Measurements from ENCODE around the gene P2RX2. TPM values are rescaled to one million over a fixed set of nuclear protein-coding genes. Genes with fewer than 3 reads are reported as not detected.

Gene P2RX2
- total RNA-seq, 1 donor, result not detected

DNA sequence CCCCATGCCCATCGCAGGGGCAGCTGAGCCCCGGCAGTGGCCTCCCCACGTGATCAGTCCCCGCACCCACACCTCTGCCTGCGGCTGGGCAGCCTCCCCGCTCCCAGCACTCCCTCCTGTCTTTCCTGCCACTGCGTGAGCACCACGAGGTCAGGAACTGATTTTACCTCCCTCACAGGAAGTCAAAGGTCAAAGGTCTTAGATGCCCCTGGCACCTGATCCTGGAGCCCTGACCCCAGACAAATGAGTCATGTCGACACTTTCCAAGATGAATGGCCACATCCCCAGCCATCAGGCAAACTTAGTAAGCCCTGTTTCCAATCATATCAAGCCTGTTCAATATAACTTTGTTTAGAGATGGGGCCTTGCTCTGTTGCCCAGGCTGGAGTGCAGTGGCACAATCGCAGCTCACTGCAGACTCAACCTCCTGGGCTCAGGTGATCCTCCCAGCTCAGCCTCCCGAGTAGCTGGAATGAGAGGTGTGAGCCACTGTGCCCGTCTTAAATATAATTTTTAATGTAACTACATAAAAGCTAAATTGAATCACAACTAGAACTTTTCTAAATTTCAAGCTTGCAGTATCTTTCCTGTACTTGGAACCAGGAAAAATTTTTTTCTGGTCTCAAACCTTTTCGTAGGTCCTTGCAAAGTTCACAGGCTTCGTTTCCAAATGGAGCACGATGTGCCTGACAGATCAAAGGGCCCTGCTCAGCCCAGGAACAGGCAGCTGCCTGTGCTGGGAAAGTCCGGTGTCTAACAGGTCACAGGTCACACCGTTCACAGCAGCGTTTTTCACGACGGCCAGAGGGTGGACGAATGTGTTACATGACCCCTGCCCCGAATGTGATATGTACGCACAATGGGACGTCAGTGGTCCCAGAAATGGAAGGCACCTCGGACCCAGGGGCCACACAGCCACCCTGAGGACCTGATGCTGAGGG lies 10.1 kb upstream of the P2RX2 start:
- peak; percentile 38 for DNase-seq (ENCODE audit: insufficient read length, low spot score, missing footprints)
- Histone ChIP-seq H2AFZ (ENCODE audit: low read length) (no peak overlapping the region), H3K4me1 (ENCODE audit: insufficient read depth, low read length) (peaks cover 15% of the 10 kb centered on the region), H3K79me2 (ENCODE audit: insufficient read depth, low read length) (no peaks in the 10 kb centered on the region), H3K4me2 (ENCODE audit: insufficient read depth, low read length) (no peak overlapping the region), H4K20me1 (ENCODE audit: insufficient read depth, low read length) (no peaks in the 10 kb centered on the region), H3K36me3 (ENCODE audit: insufficient read depth, low read length) (no peaks in the 10 kb centered on the region), H3K4me3 (ENCODE audit: insufficient read depth, low read length) (no peak overlapping the region), H3K27me3 (ENCODE audit: insufficient read depth, low read length) (peaks cover 75% of the 10 kb centered on the region), H3K27ac (ENCODE audit: low read depth, low read length) (no peak overlapping the region), H3K9me3 (ENCODE audit: low read depth, low read length) (peaks cover 4% of the 10 kb centered on the region)
- TF ChIP-seq, protein P1, sequence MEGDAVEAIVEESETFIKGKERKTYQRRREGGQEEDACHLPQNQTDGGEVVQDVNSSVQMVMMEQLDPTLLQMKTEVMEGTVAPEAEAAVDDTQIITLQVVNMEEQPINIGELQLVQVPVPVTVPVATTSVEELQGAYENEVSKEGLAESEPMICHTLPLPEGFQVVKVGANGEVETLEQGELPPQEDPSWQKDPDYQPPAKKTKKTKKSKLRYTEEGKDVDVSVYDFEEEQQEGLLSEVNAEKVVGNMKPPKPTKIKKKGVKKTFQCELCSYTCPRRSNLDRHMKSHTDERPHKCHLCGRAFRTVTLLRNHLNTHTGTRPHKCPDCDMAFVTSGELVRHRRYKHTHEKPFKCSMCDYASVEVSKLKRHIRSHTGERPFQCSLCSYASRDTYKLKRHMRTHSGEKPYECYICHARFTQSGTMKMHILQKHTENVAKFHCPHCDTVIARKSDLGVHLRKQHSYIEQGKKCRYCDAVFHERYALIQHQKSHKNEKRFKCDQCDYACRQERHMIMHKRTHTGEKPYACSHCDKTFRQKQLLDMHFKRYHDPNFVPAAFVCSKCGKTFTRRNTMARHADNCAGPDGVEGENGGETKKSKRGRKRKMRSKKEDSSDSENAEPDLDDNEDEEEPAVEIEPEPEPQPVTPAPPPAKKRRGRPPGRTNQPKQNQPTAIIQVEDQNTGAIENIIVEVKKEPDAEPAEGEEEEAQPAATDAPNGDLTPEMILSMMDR (IDR thresholded peaks at IDR 0.05; ENCODE audit: extremely low read depth, low read depth, low read length), result no peak

DNA sequence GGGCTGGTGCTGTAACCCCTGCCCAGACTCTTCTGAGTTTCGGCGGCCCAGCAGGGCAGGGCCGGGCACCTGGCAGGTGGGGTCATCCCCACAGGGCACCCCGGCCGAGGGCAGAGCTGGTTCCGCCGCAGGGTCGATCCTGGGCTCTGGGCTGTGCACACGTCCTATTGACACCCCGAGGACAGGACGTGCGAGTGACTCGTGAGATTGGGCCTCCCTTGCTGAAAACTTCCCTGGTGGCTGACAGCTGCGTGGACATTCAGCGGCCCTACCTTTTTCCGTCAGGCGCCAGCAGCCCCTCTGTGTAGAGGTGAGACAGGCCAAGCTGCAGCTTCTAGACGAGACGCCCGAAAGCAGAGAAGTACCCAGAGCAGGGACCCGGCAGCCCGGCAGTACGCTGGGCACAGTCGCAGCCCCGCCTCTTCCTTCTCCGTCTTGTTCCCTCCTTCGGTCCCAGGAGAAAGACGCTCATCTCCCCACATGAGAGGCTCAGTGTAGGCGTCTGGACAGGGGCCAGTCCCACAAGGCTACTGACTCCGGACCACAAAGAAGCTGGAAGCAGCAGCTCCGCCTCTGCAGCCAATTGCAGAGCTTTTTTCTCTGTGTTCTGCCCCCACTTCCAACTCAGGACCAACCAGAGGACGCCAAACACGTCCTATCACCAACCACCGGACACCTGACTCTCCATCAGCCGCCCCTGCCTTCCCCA lies 8.4 kb upstream of the P2RX2 start, which contains the start of gene LRCOL1:
LRCOL1 (minus strand) TSS at position 532 of the 709 bp plus-strand sequence. CDS start 4,331 bp downstream, outside the sequence.
- H3K4me1 ChIP-seq (ENCODE audit: insufficient read depth, low read length), result peaks cover 15% of the 10 kb centered on the region
- no peaks in the 10 kb centered on the region for H3K36me3 ChIP-seq (ENCODE audit: insufficient read depth, low read length)
- no peaks in the 10 kb centered on the region for H3K79me2 ChIP-seq (ENCODE audit: insufficient read depth, low read length)
- no peak within 1 kb of the TSS for H3K27ac ChIP-seq (ENCODE audit: low read depth, low read length)
- H3K27me3 ChIP-seq (ENCODE audit: insufficient read depth, low read length), result peaks cover 62% of the 10 kb centered on the region
- H4K20me1 ChIP-seq (ENCODE audit: insufficient read depth, low read length), result no peaks in the 10 kb centered on the region
- H2AFZ ChIP-seq (ENCODE audit: low read length), result peak within 1 kb of the TSS; percentile 67
- TF ChIP-seq, protein P1 (IDR thresholded peaks at IDR 0.05; ENCODE audit: extremely low read depth, low read depth, low read length), result no peak
- peak within 1 kb of the TSS; percentile 77 for H3K4me2 ChIP-seq (ENCODE audit: insufficient read depth, low read length)
- H3K4me3 ChIP-seq (ENCODE audit: insufficient read depth, low read length), result peak within 1 kb of the TSS; percentile 50
- DNase-seq (ENCODE audit: insufficient read length, low spot score, missing footprints), result peak; percentile 98
- H3K9me3 ChIP-seq (ENCODE audit: low read depth, low read length), result peaks cover 4% of the 10 kb centered on the region

DNA sequence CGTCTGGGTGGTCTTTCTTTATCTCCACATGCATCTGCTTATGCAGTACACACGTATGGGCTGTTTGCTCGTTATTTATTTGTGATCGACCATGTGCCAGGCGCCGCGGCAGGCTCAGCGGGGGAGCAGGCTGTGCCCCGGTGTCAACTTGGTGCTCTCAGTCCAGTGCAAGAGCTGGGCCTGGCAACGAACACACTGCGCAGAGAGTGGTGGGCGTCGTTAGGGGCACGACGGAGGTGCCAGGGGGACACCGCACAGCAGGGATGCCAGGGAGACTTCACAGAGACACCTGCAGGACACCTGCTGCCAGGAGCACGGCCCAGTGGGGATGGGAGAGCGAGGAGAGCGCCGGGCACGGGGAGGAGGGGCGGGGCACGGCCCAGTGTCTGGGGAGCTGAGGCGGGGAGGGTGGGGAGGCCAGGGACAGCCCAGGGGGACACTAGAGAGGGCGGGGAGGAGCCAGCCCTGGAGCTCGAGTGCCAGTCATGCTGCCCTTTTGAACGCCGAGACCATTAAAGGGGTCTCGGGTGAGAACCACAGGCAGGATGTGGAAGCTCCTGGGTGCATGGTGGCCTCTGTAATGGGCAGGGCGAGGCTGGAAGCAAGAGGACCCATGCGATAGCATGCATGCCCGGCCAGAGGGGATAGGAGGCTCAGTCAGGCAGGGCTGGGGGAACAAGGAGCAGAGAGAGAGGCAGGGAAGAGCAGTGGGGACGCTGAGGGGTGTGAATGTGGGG lies 7.5 kb upstream of the P2RX2 start:
- H4K20me1 ChIP-seq (ENCODE audit: insufficient read depth, low read length), result no peaks in the 10 kb centered on the region
- peaks cover 4% of the 10 kb centered on the region for H3K9me3 ChIP-seq (ENCODE audit: low read depth, low read length)
- H3K79me2 ChIP-seq (ENCODE audit: insufficient read depth, low read length), result no peaks in the 10 kb centered on the region
- no peak overlapping the region for H2AFZ ChIP-seq (ENCODE audit: low read length)
- no peaks in the 10 kb centered on the region for H3K36me3 ChIP-seq (ENCODE audit: insufficient read depth, low read length)
- H3K27me3 ChIP-seq (ENCODE audit: insufficient read depth, low read length), result peaks cover 67% of the 10 kb centered on the region
- peak overlapping the region; percentile 50 for H3K4me3 ChIP-seq (ENCODE audit: insufficient read depth, low read length)
- peaks cover 15% of the 10 kb centered on the region for H3K4me1 ChIP-seq (ENCODE audit: insufficient read depth, low read length)
- TF ChIP-seq, protein P1 (IDR thresholded peaks at IDR 0.05; ENCODE audit: extremely low read depth, low read depth, low read length), result no peak
- peak overlapping the region; percentile 77 for H3K4me2 ChIP-seq (ENCODE audit: insufficient read depth, low read length)
- no peak overlapping the region for H3K27ac ChIP-seq (ENCODE audit: low read depth, low read length)
- DNase-seq (ENCODE audit: insufficient read length, low spot score, missing footprints), result peak; percentile 68

Data from osteoblast (primary cell).